ENCODE data around the gene TTC21B.
"Not testable (repeated sequence)": the region's sequence is repeated elsewhere in the genome, so short reads cannot be mapped to it uniquely, and the experiment has no call there.

TTC21B gene

GRCh38 chr2:165877565-165878550 lies 75.7 kb downstream of the TTC21B start:
- peak; percentile 46 for DNase-seq

GRCh38 chr2:165876712-165877111 lies 76.9 kb downstream of the TTC21B start:
- DNase-seq, result peak; percentile 17

GRCh38 chr2:165876269-165876668 lies 77.3 kb downstream of the TTC21B start:
- DNase-seq, result no peak

GRCh38 chr2:165874445-165875039 lies 79.0 kb downstream of the TTC21B start:
- peak; percentile 59 for DNase-seq

- DNase-seq, result peak; percentile 19
Measured at GRCh38 chr2:165872101-165872791, 81.3 kb downstream of the TTC21B start.

- no peak for DNase-seq
Measured at GRCh38 chr2:165871025-165871424, 82.6 kb downstream of the TTC21B start.

GRCh38 chr2:165870346-165870745 lies 83.2 kb downstream of the TTC21B start:
- DNase-seq, result no peak

GRCh38 chr2:165868211-165868610 lies 85.4 kb downstream of the TTC21B start:
- peak; percentile 38 for DNase-seq

GRCh38 chr2:165864296-165864695 lies 89.3 kb downstream of the TTC21B start:
- DNase-seq, result no peak

GRCh38 chr2:165863810-165864261 lies 89.7 kb downstream of the TTC21B start:
- no peak for DNase-seq

GRCh38 chr2:165861083-165861482 lies 92.5 kb downstream of the TTC21B start:
- DNase-seq, result not testable (repeated sequence)

GRCh38 chr2:165859723-165860122 lies 93.9 kb downstream of the TTC21B start:
- not testable (repeated sequence) for DNase-seq

- DNase-seq, result peak; percentile 63
Measured at GRCh38 chr2:165857876-165858275, 95.7 kb downstream of the TTC21B start.

GRCh38 chr2:165852394-165852793 lies 101.2 kb downstream of the TTC21B start:
- no peak for DNase-seq

GRCh38 chr2:165847001-165847400 lies 106.6 kb downstream of the TTC21B start:
- DNase-seq, result no peak

- no peak for DNase-seq
Measured at GRCh38 chr2:165846056-165846455, 107.5 kb downstream of the TTC21B start.

GRCh38 chr2:165844216-165844615 lies 109.4 kb downstream of the TTC21B start:
- no peak for DNase-seq

- no peak for DNase-seq
Measured at GRCh38 chr2:165843351-165843750, 110.2 kb downstream of the TTC21B start.

- DNase-seq, result no peak
Measured at GRCh38 chr2:165840333-165840958, 113.1 kb downstream of the TTC21B start.

GRCh38 chr2:165839610-165840009 lies 114.0 kb downstream of the TTC21B start:
- DNase-seq, result peak; percentile 17

GRCh38 chr2:165837122-165837521 lies 116.5 kb downstream of the TTC21B start:
- DNase-seq, result peak; percentile 45

- DNase-seq, result no peak
Measured at GRCh38 chr2:165835363-165835762, 118.2 kb downstream of the TTC21B start.

- DNase-seq, result peak; percentile 51
Measured at GRCh38 chr2:165833156-165833555, 120.4 kb downstream of the TTC21B start.
